ENCODE measurements around the gene GNG7. TPM values are rescaled to one million over a fixed set of nuclear protein-coding genes. Genes with fewer than 3 reads are reported as not detected.
"Not testable (repeated sequence)": the region's sequence is repeated elsewhere in the genome, so short reads cannot be mapped to it uniquely, and the experiment has no call there.

The GNG7 gene
- total RNA-seq, 4 donors from 2014 or later: 1.3 to 3.9 (median 1.8) TPM

DNA sequence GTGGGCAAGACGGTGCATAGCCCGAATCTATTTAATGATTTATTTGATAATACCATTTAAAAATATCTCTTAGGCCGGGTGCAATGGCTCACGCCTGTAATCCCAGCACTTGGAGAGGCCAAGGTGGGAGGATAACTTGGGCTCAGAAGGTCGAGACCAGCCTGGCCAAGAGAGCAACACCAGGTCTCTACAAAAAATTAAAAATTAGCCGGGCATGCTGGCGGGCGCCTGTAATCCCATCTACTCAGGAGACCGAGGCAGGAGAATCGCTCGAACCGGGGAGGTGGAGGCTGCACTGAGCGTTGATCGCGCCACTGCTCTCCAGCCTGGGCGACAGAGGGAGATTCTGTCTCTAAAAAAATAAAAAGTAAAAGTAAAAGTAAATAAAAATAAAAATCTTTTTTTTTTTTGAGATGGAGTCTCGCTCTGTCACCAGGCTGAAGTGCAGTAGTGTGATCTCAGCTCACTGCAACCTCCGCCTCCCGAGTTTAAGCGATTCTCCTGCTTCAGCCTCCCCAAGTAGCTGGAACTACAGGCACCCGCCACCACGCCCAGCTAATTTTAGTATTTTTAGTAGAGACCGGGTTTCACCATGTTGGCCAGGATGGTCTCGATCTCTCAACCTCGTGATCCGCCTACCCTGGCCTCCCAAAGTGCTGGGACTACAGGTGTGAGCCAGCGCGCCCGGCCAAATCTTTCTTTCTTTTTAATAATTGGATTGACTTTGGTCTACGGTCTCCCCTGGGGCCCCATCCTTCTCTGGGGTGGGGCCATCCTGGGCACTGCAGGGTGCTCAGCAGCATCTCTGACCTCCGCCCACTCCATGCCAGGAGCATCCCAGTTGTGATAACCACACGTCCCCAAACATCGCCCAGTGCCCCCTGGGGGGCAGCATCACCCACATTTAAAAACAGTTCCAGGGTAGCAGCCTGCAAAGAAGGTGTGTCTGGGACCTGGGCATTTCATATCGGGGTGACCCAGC lies 90.7 kb downstream of the GNG7 start:
- no peak for DNase-seq (ENCODE audit: low spot score)
- ATAC-seq (ENCODE audit: low FRiP score): no peak
- no peak for TF ChIP-seq CTCF (IDR thresholded peaks at IDR 0.05)

DNA sequence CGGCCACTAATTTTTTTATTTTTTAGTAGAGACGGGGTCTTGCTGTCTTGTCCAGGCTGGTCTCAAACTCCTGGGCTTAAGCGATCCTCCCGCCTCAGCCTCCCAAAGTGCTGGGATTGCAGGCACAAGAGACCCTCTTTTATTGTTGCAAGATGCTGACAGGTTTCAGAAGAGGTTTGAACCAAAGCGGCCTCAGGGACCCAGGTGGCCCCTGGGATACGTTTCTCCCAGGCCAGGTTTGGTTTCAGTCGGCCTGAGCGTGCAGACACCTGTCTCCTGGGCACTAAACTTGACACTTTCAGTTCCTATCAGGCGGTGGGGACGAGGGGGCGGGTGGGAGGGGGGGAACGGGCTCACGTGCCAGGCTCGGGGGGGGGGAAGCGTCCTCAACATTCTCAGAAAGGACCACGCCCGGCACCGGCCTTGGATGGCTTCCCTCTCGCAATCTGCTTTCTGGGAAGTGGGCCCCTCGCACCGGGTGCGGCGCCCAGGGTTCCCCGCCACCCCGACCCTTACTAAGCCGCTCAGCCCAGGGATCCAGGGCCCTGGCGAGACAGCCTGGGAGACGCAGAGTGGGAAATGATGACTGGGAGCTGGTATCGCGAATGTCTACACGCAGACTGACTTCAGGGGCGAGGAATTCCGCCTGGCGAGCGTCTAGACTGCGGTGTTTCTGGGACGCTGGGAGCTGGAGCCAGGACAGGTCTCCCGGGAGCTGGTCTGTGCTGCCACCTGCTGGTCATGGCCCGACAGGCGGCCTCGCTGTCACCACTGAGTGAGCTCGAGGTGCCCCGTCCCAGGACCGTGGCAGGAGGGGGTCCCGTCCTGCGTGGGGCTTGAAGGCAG lies 91.6 kb downstream of the GNG7 start:
- DNase-seq (ENCODE audit: low spot score): peak; percentile 96
- ATAC-seq (ENCODE audit: low FRiP score): peak; percentile 96

GRCh38 chr19:2609389-2610116 lies 92.9 kb downstream of the GNG7 start:
- DNase-seq (ENCODE audit: low spot score): no peak
- TF ChIP-seq CTCF (IDR thresholded peaks at IDR 0.05): no peak
- ATAC-seq (ENCODE audit: low FRiP score): no peak

More for the DNA sequence above, 91.6 kb downstream of the GNG7 start:
- peak in 2 of 3 donors; percentile 85 to 99 for TF ChIP-seq CTCF (IDR thresholded peaks at IDR 0.05)

DNA sequence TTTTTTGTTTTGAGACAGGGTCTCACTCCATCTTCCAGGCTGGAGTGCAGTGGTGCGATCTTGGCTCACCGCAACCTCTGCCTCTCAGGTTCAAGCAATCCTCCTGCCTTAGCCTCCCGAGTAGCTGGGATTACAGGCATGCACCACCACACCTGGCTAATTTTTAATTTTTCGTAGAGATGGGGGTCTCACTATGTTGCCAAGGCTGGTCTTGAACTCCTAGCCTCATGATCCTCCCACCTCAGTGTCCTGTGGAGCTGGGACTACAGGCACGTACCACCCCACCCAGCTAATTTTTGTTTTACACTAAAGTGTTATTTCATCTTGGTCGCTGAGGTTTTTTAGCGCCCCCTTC lies 93.5 kb downstream of the GNG7 start:
- DNase-seq (ENCODE audit: low spot score); ATAC-seq (ENCODE audit: low FRiP score): not testable (repeated sequence)

DNA sequence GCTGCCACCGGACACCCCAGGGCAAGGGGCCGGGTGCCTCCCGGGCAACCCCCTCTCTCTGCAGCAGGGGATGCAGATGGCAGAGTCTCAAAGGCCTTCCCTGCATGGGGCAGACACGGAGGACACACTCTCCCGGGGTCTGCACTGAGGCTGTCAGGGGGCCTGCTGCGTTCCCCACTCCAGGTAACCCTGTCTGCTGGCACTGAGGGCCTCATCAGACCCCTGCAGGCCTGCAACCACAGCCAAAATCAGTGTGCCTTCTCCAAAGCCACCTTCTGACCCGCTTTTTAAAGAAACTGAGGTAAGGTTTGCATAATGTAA lies 93.9 kb downstream of the GNG7 start:
- ATAC-seq (ENCODE audit: low FRiP score): no peak
- DNase-seq (ENCODE audit: low spot score): no peak
- TF ChIP-seq CTCF (IDR thresholded peaks at IDR 0.05): no peak

GRCh38 chr19:2607712-2608601 lies 94.5 kb downstream of the GNG7 start:
- DNase-seq (ENCODE audit: low spot score) (no peak), ATAC-seq (ENCODE audit: low FRiP score) (no peak)
- no peak for TF ChIP-seq CTCF (IDR thresholded peaks at IDR 0.05)

- ATAC-seq (ENCODE audit: low FRiP score); DNase-seq (ENCODE audit: low spot score): not testable (repeated sequence)
Measured at GRCh38 chr19:2606774-2607173, 95.7 kb downstream of the GNG7 start.

DNA sequence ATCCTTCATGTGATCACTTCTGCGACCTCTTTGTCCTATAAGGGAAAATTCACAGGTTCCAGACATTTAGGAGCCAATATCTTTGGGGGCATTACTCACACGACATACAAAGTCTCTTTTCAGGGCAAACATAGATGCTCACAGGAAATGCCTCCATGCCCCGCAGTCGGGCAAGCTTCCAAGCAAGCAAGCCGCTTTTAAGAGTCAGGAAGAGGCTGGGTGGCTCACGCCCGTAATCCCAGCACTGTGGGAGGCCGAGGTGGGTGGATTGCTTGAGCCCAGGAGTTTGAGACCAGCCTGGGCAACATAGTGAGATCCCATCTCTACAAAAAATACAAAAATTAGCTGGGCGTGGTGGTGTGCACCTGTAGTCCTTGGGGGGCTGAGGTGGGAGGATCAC lies 96.6 kb downstream of the GNG7 start:
- not testable (repeated sequence) for ATAC-seq (ENCODE audit: low FRiP score); DNase-seq (ENCODE audit: low spot score)
